Activated naive CD4-positive, alpha-beta T cell (primary cell): Measurements from ENCODE around the gene OR5H2.
A peak's percentile ranks its signal among the peaks of the same experiment; 100 is the strongest.
"Not testable (repeated sequence)": the region's sequence is repeated elsewhere in the genome, so short reads cannot be mapped to it uniquely, and the experiment has no call there.

Experiments used
- DNase-seq, 4 experiments: peaks; one replicate each; lab custom pipeline; 2025; lab: John Stamatoyannopoulos, UW

OR5H2 gene

GRCh38 chr3:98282205-98282604 is at the start of gene OR5H2:
Gene OR5H2, plus strand, starts transcription at chr3:98282505. Its CDS starts 398 bp downstream, at chr3:98282903.
- DNase-seq: no peak

GRCh38 chr3:98233468-98233867 is 48.8 kb upstream of the OR5H2 start:
- DNase-seq: no peak

- no peak for DNase-seq
Measured at GRCh38 chr3:98240131-98240530, 42.2 kb upstream of the OR5H2 start.

GRCh38 chr3:98242155-98242554 is 40.1 kb upstream of the OR5H2 start:
- no peak for DNase-seq

GRCh38 chr3:98243843-98244242 is 38.5 kb upstream of the OR5H2 start:
- no peak for DNase-seq

GRCh38 chr3:98246142-98246541 is 36.2 kb upstream of the OR5H2 start:
- no peak for DNase-seq

- DNase-seq: not testable (repeated sequence)
Measured at GRCh38 chr3:98256026-98256425, 26.3 kb upstream of the OR5H2 start.

GRCh38 chr3:98259707-98260106 is 22.6 kb upstream of the OR5H2 start:
- DNase-seq: no peak

GRCh38 chr3:98262046-98262445 is 20.3 kb upstream of the OR5H2 start:
- DNase-seq: no peak

GRCh38 chr3:98263944-98264343 is 18.4 kb upstream of the OR5H2 start, which contains the start of gene OR5H6:
Gene OR5H6, plus strand, starts transcription at chr3:98264244. Its CDS starts 89 bp downstream, at chr3:98264333.
- no peak for DNase-seq

- no peak for DNase-seq
Measured at GRCh38 chr3:98269846-98270245, 12.5 kb upstream of the OR5H2 start.

- no peak for DNase-seq
Measured at GRCh38 chr3:98272126-98272525, 10.2 kb upstream of the OR5H2 start.

- no peak for DNase-seq
Measured at GRCh38 chr3:98274914-98275313, 7.4 kb upstream of the OR5H2 start.

- no peak for DNase-seq
Measured at GRCh38 chr3:98290916-98291315, 8.6 kb downstream of the OR5H2 start.

- DNase-seq: no peak
Measured at GRCh38 chr3:98291332-98291957, 9.1 kb downstream of the OR5H2 start.

GRCh38 chr3:98322101-98322500 is 39.8 kb downstream of the OR5H2 start:
- DNase-seq: no peak

GRCh38 chr3:98322686-98323085 is 40.4 kb downstream of the OR5H2 start:
- no peak for DNase-seq

- no peak for DNase-seq
Measured at GRCh38 chr3:98323425-98323824, 41.1 kb downstream of the OR5H2 start.

GRCh38 chr3:98325055-98325454 is 42.8 kb downstream of the OR5H2 start:
- no peak for DNase-seq

- no peak for DNase-seq
Measured at GRCh38 chr3:98326105-98326893, 44.0 kb downstream of the OR5H2 start.

GRCh38 chr3:98326945-98327344 is 44.6 kb downstream of the OR5H2 start:
- DNase-seq: no peak

- no peak for DNase-seq
Measured at GRCh38 chr3:98328933-98329332, 46.6 kb downstream of the OR5H2 start.

GRCh38 chr3:98329392-98330124 is 47.3 kb downstream of the OR5H2 start:
- peak in 1 of 4 experiments; percentile 0 for DNase-seq
